H9 (cell line): ENCODE results near the gene ZNF304. TPM values are rescaled to one million over a fixed set of nuclear protein-coding genes. Genes with fewer than 3 reads are reported as not detected.

Experiments
- DNase-seq: peaks from one replicate; pipeline ENCODE4 v3.0.0-alpha.2; 2017
- H2AFZ ChIP-seq: one replicate; pipeline ENCODE4 v1.6.1; 2013; ENCODE audit warnings: mild to moderate bottlenecking, low read length, control low read depth, moderate library complexity
- H2AK5ac ChIP-seq: 2 replicates; pipeline ENCODE4 v1.6.1; 2013; ENCODE audit warnings: low read length, control low read depth, mixed read lengths; ENCODE audit not compliant: insufficient read length
- H2BK120ac ChIP-seq: one replicate; pipeline ENCODE4 v1.6.1; 2013; ENCODE audit warnings: low read depth, mild to moderate bottlenecking, low read length, control low read depth, inconsistent platforms; ENCODE audit not compliant: poor library complexity, severe bottlenecking
- H2BK12ac ChIP-seq: 2 replicates; pipeline ENCODE4 v1.6.1; 2013; ENCODE audit warnings: low read length, control low read depth, mixed read lengths, low read depth; ENCODE audit not compliant: insufficient read length
- H2BK15ac ChIP-seq: 2 replicates; pipeline ENCODE4 v1.6.1; 2013; ENCODE audit warnings: low read depth, low read length, control low read depth
- H2BK20ac ChIP-seq: one replicate; pipeline ENCODE4 v1.6.1; 2013; ENCODE audit warnings: low read depth, mild to moderate bottlenecking, low read length, control low read depth, inconsistent platforms; ENCODE audit not compliant: poor library complexity, severe bottlenecking
- H2BK5ac ChIP-seq: 2 replicates; pipeline ENCODE4 v1.6.1; 2013; ENCODE audit warnings: low read length, control low read depth, mixed read lengths; ENCODE audit not compliant: insufficient read length
- H3K14ac ChIP-seq: 2 replicates; pipeline ENCODE4 v1.6.1; 2013; ENCODE audit warnings: low read length, control low read depth; ENCODE audit not compliant: insufficient read depth
- H3K18ac ChIP-seq: 2 replicates; pipeline ENCODE4 v1.6.1; 2013; ENCODE audit warnings: low read depth, mild to moderate bottlenecking, mixed read lengths, low read length, control low read depth; ENCODE audit not compliant: insufficient read length
- H3K23ac ChIP-seq: 2 replicates; pipeline ENCODE4 v1.6.1; 2013; ENCODE audit warnings: low read length, control low read depth, mixed read lengths, low read depth; ENCODE audit not compliant: insufficient read length
- H3K23me2 ChIP-seq: 2 replicates; pipeline ENCODE4 v1.6.1; 2013; ENCODE audit warnings: low read depth, mild to moderate bottlenecking, mixed read lengths, low read length, control low read depth; ENCODE audit not compliant: insufficient read length, poor library complexity, severe bottlenecking
- H3K27ac ChIP-seq: 2 replicates; pipeline ENCODE4 v1.5.1; 2013; ENCODE audit warnings: low read length, control low read depth, mixed read lengths, low read depth; ENCODE audit not compliant: insufficient read length
- H3K27me3 ChIP-seq: 2 replicates; pipeline ENCODE4 v1.6.1; 2013; ENCODE audit warnings: low read length, control low read depth, inconsistent platforms; ENCODE audit not compliant: insufficient read depth
- H3K4ac ChIP-seq: 2 replicates; pipeline ENCODE4 v1.6.1; 2013; ENCODE audit warnings: low read depth, mild to moderate bottlenecking, control low read depth, inconsistent platforms, low read length, moderate library complexity
- H3K4me1 ChIP-seq: 2 replicates; pipeline ENCODE4 v1.6.1; 2013; ENCODE audit warnings: low read length, control low read depth, inconsistent platforms; ENCODE audit not compliant: insufficient read depth
- H3K4me2 ChIP-seq: 2 replicates; pipeline ENCODE4 v1.6.1; 2013; ENCODE audit warnings: low read length, control low read depth, mixed read lengths; ENCODE audit not compliant: insufficient read length, insufficient read depth
- H3K56ac ChIP-seq: 2 replicates; pipeline ENCODE4 v1.6.1; 2013; ENCODE audit warnings: low read depth, mild to moderate bottlenecking, mixed read lengths, low read length, control low read depth; ENCODE audit not compliant: insufficient read length
- H3K79me1 ChIP-seq: 2 replicates; pipeline ENCODE4 v1.6.1; 2013; ENCODE audit warnings: low read depth, mild to moderate bottlenecking, moderate library complexity, low read length, control low read depth, inconsistent platforms; ENCODE audit not compliant: insufficient read depth, poor library complexity, severe bottlenecking
- H3K79me2 ChIP-seq: 2 replicates; pipeline ENCODE4 v1.6.1; 2013; ENCODE audit warnings: low read length, control low read depth, inconsistent platforms; ENCODE audit not compliant: insufficient read depth
- H3K9ac ChIP-seq: 2 replicates; pipeline ENCODE4 v1.6.1; 2013; ENCODE audit warnings: low read length, control low read depth, mixed read lengths; ENCODE audit not compliant: insufficient read length; ENCODE audit errors: extremely low read depth
- H3K9me3 ChIP-seq: one replicate; pipeline ENCODE4 v1.6.1; 2013; ENCODE audit warnings: low read depth, low read length, inconsistent platforms; ENCODE audit not compliant: control insufficient read depth
- H3T11ph ChIP-seq: one replicate; pipeline ENCODE4 v1.6.1; 2013; ENCODE audit warnings: mild to moderate bottlenecking, low read length, control low read depth, inconsistent platforms
- H4K20me1 ChIP-seq: one replicate; pipeline ENCODE4 v1.6.1; 2013; ENCODE audit not compliant: control insufficient read depth, insufficient read length, insufficient read depth
- H4K5ac ChIP-seq: 2 replicates; pipeline ENCODE4 v1.6.1; 2013; ENCODE audit warnings: low read depth, mild to moderate bottlenecking, mixed read lengths, low read length, control low read depth; ENCODE audit not compliant: insufficient read length
- H4K8ac ChIP-seq: replicated peaks from 2 replicates; pipeline ENCODE4 v1.6.1; 2013; ENCODE audit warnings: low read length, control low read depth, mixed read lengths, low read depth; ENCODE audit not compliant: insufficient read length
- H4K91ac ChIP-seq: 2 replicates; pipeline ENCODE4 v1.6.1; 2013; ENCODE audit warnings: low read depth, mild to moderate bottlenecking, moderate library complexity, mixed read lengths, low read length, control low read depth; ENCODE audit not compliant: insufficient read length
- H3K27ac Mint-ChIP-seq, 3 experiments: 2 replicates in 2 of 3; 3 replicates in 1 of 3; pipeline ENCODE4 v1.8.0; 2020 to 2021; ENCODE audit warnings: mixed read lengths in 3 of 3, mild to moderate bottlenecking in 1 of 3, moderate library complexity in 1 of 3
- H3K27me3 Mint-ChIP-seq: 2 replicates; pipeline ENCODE4 v1.8.0; 2021; ENCODE audit warnings: low read depth, mild to moderate bottlenecking, moderate library complexity, mixed read lengths
- H3K36me3 Mint-ChIP-seq, 3 experiments: 2 replicates in 2 of 3; 3 replicates in 1 of 3; pipeline ENCODE4 v1.8.0; 2020 to 2021; ENCODE audit warnings: low read depth in 3 of 3, mixed read lengths in 3 of 3; ENCODE audit not compliant: insufficient read depth in 1 of 3
- H3K4me1 Mint-ChIP-seq, 2 experiments: 2 replicates each; pipeline ENCODE4 v1.8.0; 2020; ENCODE audit warnings: mixed read lengths in 2 of 2
- H3K4me3 Mint-ChIP-seq, 2 experiments: 2 replicates in 1 of 2; 3 replicates in 1 of 2; pipeline ENCODE4 v1.8.0; 2020 to 2021; ENCODE audit warnings: mild to moderate bottlenecking in 2 of 2, mixed read lengths in 2 of 2, moderate library complexity in 1 of 2
- H3K9me3 Mint-ChIP-seq, 2 experiments: 2 replicates in 1 of 2; 3 replicates in 1 of 2; pipeline ENCODE4 v1.8.0; 2020; ENCODE audit warnings: mild to moderate bottlenecking in 2 of 2, mixed read lengths in 2 of 2, moderate library complexity in 1 of 2
- total RNA-seq: library from RNA; stranded (reverse); gene quantifications from 2 replicates; pipeline ENCODE4 v1.2.1, GENCODE V29; 2021
- TF ChIP-seq, protein P1 (sequence below): fragments of 200-600 bp; sonication (generic); conservative IDR thresholded peaks from 3 replicates; pipeline ENCODE4 v1.8.0; 2021; ENCODE audit warnings: antibody characterized with exemption, mild to moderate bottlenecking

The ZNF304 gene
- total RNA-seq, 1 experiment from 2014 or later, result 13.5 TPM

DNA sequence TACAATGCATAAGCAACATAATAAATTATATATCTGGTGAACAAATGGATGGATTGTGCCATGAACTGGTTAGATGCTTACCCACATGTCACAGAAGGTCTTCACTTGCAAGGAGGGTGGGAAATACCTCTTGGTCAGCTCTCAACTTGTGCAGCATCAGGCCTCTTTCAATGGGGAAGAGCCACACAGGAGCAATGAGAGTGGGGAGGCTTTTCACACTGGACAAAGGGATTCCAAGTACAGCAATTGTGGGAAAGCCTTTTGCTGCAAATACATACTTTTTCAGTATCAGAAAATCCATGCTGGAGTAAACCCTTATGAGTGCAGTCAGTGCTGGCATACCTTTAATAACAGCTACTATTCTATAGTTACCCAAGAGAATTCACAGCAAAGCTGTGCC lies 42.6 kb upstream of the ZNF304 start:
- Histone ChIP-seq H4K5ac (no peak overlapping the region), H2AFZ (no peak overlapping the region), H3T11ph (no peak overlapping the region), H3K79me2 (no peaks in the 10 kb centered on the region), H3K18ac (no peak overlapping the region), H4K8ac (no peak overlapping the region), H2BK20ac (no peak overlapping the region), H3K23ac (no peak overlapping the region), H3K4ac (no peak overlapping the region), H3K27ac (no peak overlapping the region), H3K9me3 (no peaks in the 10 kb centered on the region), H2BK12ac (no peak overlapping the region), H3K14ac (no peak overlapping the region), H3K23me2 (no peaks in the 10 kb centered on the region), H2BK120ac (no peak overlapping the region), H3K27me3 (no peaks in the 10 kb centered on the region), H2BK5ac (no peak overlapping the region), H3K4me1 (no peaks in the 10 kb centered on the region), H3K4me2 (no peak overlapping the region), H3K56ac (no peak overlapping the region), H3K9ac (no peak overlapping the region), H4K20me1 (no peaks in the 10 kb centered on the region), H2BK15ac (no peak overlapping the region), H3K79me1 (peaks cover 3% of the 10 kb centered on the region), H4K91ac (no peak overlapping the region), H2AK5ac (no peak overlapping the region)
- no peak overlapping the region for H3K27ac Mint-ChIP-seq
- no peak overlapping the region for H3K4me3 Mint-ChIP-seq
- H3K9me3 Mint-ChIP-seq, result no peaks in the 10 kb centered on the region; a peak in 1 of 5 replicates
- peaks cover 0 to 6% (median 0%) of the 10 kb centered on the region in 3 experiments; a peak in 3 of 7 replicates for H3K36me3 Mint-ChIP-seq
- DNase-seq, result no peak
- peaks cover 14% of the 10 kb centered on the region for H3K27me3 Mint-ChIP-seq
- H3K4me1 Mint-ChIP-seq, result no peaks in the 10 kb centered on the region
- TF ChIP-seq, protein P1, sequence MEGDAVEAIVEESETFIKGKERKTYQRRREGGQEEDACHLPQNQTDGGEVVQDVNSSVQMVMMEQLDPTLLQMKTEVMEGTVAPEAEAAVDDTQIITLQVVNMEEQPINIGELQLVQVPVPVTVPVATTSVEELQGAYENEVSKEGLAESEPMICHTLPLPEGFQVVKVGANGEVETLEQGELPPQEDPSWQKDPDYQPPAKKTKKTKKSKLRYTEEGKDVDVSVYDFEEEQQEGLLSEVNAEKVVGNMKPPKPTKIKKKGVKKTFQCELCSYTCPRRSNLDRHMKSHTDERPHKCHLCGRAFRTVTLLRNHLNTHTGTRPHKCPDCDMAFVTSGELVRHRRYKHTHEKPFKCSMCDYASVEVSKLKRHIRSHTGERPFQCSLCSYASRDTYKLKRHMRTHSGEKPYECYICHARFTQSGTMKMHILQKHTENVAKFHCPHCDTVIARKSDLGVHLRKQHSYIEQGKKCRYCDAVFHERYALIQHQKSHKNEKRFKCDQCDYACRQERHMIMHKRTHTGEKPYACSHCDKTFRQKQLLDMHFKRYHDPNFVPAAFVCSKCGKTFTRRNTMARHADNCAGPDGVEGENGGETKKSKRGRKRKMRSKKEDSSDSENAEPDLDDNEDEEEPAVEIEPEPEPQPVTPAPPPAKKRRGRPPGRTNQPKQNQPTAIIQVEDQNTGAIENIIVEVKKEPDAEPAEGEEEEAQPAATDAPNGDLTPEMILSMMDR, result no peak
